ENCODE results near the gene DNASE2B. TPM values are rescaled to one million over a fixed set of nuclear protein-coding genes. Genes with fewer than 3 reads are reported as not detected.

DNASE2B gene, protein sequence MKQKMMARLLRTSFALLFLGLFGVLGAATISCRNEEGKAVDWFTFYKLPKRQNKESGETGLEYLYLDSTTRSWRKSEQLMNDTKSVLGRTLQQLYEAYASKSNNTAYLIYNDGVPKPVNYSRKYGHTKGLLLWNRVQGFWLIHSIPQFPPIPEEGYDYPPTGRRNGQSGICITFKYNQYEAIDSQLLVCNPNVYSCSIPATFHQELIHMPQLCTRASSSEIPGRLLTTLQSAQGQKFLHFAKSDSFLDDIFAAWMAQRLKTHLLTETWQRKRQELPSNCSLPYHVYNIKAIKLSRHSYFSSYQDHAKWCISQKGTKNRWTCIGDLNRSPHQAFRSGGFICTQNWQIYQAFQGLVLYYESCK
- not detected for total RNA-seq
- polyA plus RNA-seq (ENCODE audit: insufficient read depth, low read depth, low replicate concordance): not detected
- long read RNA-seq, donor 1: 0 reads
- long read RNA-seq, donor 2: 0 reads
- long read RNA-seq, donor 3: 0 reads
- long read RNA-seq, donor 4: 0 reads
- long read RNA-seq, donor 5: 0 reads
- long read RNA-seq, donor 6: 0 reads
- long read RNA-seq, donor 7: 0 reads
- long read RNA-seq, donor 8: 0 reads
- long read RNA-seq, donor 9: 0 reads
- long read RNA-seq, donor 10: 0 reads

DNA sequence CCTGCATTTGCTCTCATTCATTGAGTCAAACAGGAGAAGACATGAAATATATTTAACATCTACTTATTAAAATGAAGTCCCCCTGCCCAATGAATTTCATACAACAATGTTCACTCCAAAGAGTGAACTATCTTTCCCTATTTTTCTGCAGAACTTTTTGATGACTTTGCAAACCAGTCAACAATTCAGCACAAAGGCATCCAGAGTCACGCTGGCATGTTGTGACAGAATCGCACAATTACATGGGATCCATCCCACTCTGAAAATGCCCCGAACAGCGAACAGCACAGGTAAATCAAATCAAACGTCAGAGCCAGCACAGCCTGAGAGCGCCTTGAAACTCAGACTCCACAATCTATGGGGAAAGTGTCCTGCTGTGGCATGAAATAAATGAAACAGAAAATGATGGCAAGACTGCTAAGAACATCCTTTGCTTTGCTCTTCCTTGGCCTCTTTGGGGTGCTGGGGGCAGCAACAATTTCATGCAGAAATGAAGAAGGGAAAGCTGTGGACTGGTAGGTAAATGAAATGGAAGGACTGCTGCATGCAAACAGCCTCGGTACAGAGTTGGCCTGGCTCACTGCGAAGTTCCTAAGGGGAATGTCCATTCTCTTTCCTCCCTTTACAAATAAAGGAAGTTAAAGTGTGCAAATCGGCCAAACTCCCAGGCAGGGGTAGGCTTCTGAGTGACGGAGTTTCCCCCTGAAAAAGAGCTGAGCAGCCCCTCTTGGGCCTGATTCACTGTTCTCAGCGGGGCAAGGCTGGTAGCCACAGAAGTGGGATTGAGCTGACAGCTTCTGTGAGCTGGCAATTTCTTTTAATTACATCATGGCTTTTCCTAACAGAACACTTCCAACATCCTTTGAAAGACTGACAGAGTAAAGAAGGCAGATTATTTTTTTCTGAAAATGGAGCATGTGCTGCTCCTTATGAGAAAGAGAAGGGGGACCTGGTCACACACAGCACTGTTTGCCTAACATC, at the start of gene DNASE2B:
DNASE2B (plus strand) TSS at position 310 of the 981 bp plus-strand sequence; CDS start at position 391, 81 bp downstream.
- Histone ChIP-seq H3K9ac (ENCODE audit: low read length in 3 of 3) (no peak within 1 kb of the TSS), H3K27me3 (ENCODE audit: control insufficient read depth, insufficient read depth, low read length) (no peaks in the 10 kb centered on the region), H3K36me3 (ENCODE audit: control insufficient read depth in 2 of 3, insufficient read depth in 3 of 3, low read length in 3 of 3) (no peaks in the 10 kb centered on the region), H3K27ac (ENCODE audit: low read depth in 2 of 2, low read length in 2 of 2) (no peak within 1 kb of the TSS), H3K4me3 (ENCODE audit: low read length in 3 of 3) (no peak within 1 kb of the TSS), H3K9me3 (ENCODE audit: control insufficient read depth in 2 of 3, insufficient read depth in 1 of 3, low read length in 3 of 3) (no peaks in the 10 kb centered on the region), H3K4me1 (ENCODE audit: control insufficient read depth in 2 of 3, insufficient read depth in 2 of 3, low read depth in 1 of 3, low read length in 3 of 3) (no peaks in the 10 kb centered on the region)
- TF ChIP-seq, protein P1, sequence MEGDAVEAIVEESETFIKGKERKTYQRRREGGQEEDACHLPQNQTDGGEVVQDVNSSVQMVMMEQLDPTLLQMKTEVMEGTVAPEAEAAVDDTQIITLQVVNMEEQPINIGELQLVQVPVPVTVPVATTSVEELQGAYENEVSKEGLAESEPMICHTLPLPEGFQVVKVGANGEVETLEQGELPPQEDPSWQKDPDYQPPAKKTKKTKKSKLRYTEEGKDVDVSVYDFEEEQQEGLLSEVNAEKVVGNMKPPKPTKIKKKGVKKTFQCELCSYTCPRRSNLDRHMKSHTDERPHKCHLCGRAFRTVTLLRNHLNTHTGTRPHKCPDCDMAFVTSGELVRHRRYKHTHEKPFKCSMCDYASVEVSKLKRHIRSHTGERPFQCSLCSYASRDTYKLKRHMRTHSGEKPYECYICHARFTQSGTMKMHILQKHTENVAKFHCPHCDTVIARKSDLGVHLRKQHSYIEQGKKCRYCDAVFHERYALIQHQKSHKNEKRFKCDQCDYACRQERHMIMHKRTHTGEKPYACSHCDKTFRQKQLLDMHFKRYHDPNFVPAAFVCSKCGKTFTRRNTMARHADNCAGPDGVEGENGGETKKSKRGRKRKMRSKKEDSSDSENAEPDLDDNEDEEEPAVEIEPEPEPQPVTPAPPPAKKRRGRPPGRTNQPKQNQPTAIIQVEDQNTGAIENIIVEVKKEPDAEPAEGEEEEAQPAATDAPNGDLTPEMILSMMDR (IDR thresholded peaks at IDR 0.05; ENCODE audit: borderline replicate concordance, extremely low read depth, insufficient read depth): no peak
- FAIRE-seq: no peak
- no peak for DNase-seq
- intact Hi-C loops (cut with DNase I): no loop called here

DNA sequence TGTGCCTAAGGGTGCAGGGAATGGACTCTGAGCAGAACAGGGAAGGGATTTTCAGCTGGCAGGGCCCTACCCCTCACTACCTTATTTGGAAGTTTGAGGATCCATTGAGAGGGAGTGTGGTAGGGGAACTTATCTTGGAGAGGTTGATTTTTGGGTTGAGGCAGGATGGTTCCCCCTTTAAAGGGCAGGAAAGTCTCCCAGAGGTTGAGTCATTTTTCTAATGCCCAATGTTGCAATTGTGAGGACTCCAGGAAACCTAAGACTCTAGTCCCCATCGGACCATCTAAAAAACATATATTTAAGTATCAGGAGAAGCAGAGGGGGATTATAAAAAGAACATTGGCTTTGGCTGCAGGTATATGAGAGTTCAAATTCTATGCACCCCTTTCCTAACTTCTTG, 49.5 kb upstream of the DNASE2B start:
- H3K36me3 ChIP-seq (ENCODE audit: control insufficient read depth in 2 of 3, insufficient read depth in 3 of 3, low read length in 3 of 3): no peaks in the 10 kb centered on the region
- TF ChIP-seq, protein P1 (IDR thresholded peaks at IDR 0.05; ENCODE audit: borderline replicate concordance, extremely low read depth, insufficient read depth): no peak
- no peak overlapping the region for H3K4me3 ChIP-seq (ENCODE audit: low read length in 3 of 3)
- no peak overlapping the region for H3K27ac ChIP-seq (ENCODE audit: low read depth in 2 of 2, low read length in 2 of 2)
- DNase-seq: no peak
- H3K4me1 ChIP-seq (ENCODE audit: control insufficient read depth in 2 of 3, insufficient read depth in 2 of 3, low read depth in 1 of 3, low read length in 3 of 3): no peaks in the 10 kb centered on the region
- H3K27me3 ChIP-seq (ENCODE audit: control insufficient read depth, insufficient read depth, low read length): no peaks in the 10 kb centered on the region
- no peak for FAIRE-seq
- H3K9me3 ChIP-seq (ENCODE audit: control insufficient read depth in 2 of 3, insufficient read depth in 1 of 3, low read length in 3 of 3): no peaks in the 10 kb centered on the region
- intact Hi-C loops (cut with DNase I): no loop called here
- no peak overlapping the region for H3K9ac ChIP-seq (ENCODE audit: low read length in 3 of 3)

DNA sequence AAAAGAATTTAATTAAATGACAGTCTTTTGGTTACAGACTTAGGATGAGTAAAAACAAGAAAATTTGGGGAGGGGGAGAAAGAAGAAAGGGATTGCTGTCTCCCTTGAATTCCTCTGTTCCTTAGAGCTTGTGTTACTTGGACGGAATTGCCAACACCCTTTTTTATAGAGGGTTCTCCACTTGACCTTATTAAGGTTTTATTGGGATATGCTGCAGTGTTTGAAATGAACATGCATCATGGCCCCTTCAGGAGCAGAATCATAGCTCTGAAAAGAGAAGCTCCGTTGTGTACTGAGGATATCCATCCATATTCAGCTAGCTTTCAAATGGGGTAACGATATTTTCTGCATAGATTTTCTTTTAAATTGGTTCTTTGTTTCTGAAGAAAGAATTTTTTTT, 48.2 kb upstream of the DNASE2B start:
- TF ChIP-seq, protein P1 (IDR thresholded peaks at IDR 0.05; ENCODE audit: borderline replicate concordance, extremely low read depth, insufficient read depth): no peak
- Histone ChIP-seq H3K27ac (ENCODE audit: low read depth in 2 of 2, low read length in 2 of 2) (no peak overlapping the region), H3K9ac (ENCODE audit: low read length in 3 of 3) (no peak overlapping the region), H3K4me3 (ENCODE audit: low read length in 3 of 3) (no peak overlapping the region), H3K36me3 (ENCODE audit: control insufficient read depth in 2 of 3, insufficient read depth in 3 of 3, low read length in 3 of 3) (no peaks in the 10 kb centered on the region), H3K9me3 (ENCODE audit: control insufficient read depth in 2 of 3, insufficient read depth in 1 of 3, low read length in 3 of 3) (no peaks in the 10 kb centered on the region), H3K4me1 (ENCODE audit: control insufficient read depth in 2 of 3, insufficient read depth in 2 of 3, low read depth in 1 of 3, low read length in 3 of 3) (no peaks in the 10 kb centered on the region), H3K27me3 (ENCODE audit: control insufficient read depth, insufficient read depth, low read length) (no peaks in the 10 kb centered on the region)
- DNase-seq (no peak), FAIRE-seq (no peak)
- intact Hi-C loops (cut with DNase I): no loop called here
